PFSK-1 (cell line): ENCODE data around the gene HECTD4.

Experiments
- POLR2AphosphoS5 ChIP-seq: IDR thresholded peaks from 2 replicates; pipeline ENCODE4 v1.6.1; 2012; ENCODE audit warnings: low read depth, mild to moderate bottlenecking, control low read depth, low read length, moderate library complexity
- SIN3A ChIP-seq: IDR thresholded peaks from 2 replicates; pipeline ENCODE4 v1.6.1; 2012; ENCODE audit warnings: mild to moderate bottlenecking, low read length, moderate library complexity, borderline replicate concordance; ENCODE audit not compliant: insufficient read depth
- TF ChIP-seq, protein P1 (sequence below), 2 experiments: IDR thresholded peaks; 2 replicates each; pipeline versions ENCODE4 v1.6.1 to v1.8.0; 2011 to 2012; ENCODE audit warnings: low read depth in 2 of 2, low read length in 2 of 2, control low read depth in 1 of 2, inconsistent platforms in 1 of 2, mild to moderate bottlenecking in 1 of 2, moderate library complexity in 1 of 2; ENCODE audit not compliant: insufficient read depth in 1 of 2

DNA sequence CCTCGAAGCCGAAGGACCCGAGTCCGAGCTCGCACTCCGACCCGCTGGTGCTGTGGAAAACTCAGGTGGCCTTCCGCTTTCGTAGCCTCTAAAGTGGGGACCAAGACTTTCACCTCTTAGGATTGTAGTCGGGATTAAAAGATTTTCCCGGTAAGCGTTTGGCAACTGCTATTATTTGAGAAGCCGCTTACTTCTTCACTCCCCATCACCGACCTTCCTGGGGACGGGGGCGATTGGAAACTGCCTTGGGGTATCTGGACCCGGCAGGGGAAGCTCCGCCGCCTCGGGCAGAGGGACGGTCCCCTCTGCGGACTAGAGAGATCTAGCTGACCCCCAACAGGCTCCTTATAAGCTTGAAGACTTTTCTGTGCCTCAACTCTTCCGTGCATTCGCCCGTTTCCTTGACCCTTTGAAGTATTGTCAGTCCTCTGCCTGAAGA is 256.2 kb downstream of the HECTD4 start:
- TF ChIP-seq SIN3A (no peak), POLR2AphosphoS5 (no peak)
- TF ChIP-seq, protein P1, sequence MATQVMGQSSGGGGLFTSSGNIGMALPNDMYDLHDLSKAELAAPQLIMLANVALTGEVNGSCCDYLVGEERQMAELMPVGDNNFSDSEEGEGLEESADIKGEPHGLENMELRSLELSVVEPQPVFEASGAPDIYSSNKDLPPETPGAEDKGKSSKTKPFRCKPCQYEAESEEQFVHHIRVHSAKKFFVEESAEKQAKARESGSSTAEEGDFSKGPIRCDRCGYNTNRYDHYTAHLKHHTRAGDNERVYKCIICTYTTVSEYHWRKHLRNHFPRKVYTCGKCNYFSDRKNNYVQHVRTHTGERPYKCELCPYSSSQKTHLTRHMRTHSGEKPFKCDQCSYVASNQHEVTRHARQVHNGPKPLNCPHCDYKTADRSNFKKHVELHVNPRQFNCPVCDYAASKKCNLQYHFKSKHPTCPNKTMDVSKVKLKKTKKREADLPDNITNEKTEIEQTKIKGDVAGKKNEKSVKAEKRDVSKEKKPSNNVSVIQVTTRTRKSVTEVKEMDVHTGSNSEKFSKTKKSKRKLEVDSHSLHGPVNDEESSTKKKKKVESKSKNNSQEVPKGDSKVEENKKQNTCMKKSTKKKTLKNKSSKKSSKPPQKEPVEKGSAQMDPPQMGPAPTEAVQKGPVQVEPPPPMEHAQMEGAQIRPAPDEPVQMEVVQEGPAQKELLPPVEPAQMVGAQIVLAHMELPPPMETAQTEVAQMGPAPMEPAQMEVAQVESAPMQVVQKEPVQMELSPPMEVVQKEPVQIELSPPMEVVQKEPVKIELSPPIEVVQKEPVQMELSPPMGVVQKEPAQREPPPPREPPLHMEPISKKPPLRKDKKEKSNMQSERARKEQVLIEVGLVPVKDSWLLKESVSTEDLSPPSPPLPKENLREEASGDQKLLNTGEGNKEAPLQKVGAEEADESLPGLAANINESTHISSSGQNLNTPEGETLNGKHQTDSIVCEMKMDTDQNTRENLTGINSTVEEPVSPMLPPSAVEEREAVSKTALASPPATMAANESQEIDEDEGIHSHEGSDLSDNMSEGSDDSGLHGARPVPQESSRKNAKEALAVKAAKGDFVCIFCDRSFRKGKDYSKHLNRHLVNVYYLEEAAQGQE (IDR thresholded peaks at IDR 0.05; ENCODE audit: insufficient read depth in 1 of 2, low read depth in 2 of 2, low read length in 2 of 2) = no peak
